ENCODE measurements around the gene CDC42EP1.

GRCh38 chr22:37521236-37521739 is 39.0 kb upstream of the CDC42EP1 start:
- TF ChIP-seq CTCF (conservative IDR thresholded peaks at IDR 0.05; ENCODE audit: low read depth, low read length) (no peak), EZH2 (IDR thresholded peaks at IDR 0.05; ENCODE audit: low read length, unreplicated experiment) (no peak), EZH2phosphoT487 (IDR thresholded peaks at IDR 0.05; ENCODE audit: borderline replicate concordance, low read length) (no peak)
